Measurements from ENCODE around the gene ZNF335.
"Not testable (repeated sequence)": the region's sequence is repeated elsewhere in the genome, so short reads cannot be mapped to it uniquely, and the experiment has no call there.

Gene ZNF335

DNA sequence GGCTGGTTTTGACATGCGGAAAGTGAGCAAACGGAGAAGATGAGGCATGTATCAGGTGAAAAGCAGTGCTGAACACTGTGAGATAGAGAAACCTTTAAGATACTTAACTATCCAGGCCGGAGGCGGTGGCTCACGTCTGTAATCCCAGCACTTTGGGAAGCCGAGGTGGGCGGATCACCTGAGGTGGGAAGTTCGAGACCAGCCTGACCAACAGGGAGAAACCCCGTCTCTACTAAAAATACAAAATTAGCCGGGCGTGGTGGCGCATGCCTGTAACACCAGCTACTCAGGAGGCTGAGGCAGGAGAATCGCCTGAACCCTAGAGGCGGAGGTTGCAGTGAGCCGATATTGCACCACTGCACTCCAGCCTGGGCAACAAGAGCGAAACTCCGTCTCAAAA lies 40.3 kb downstream of the ZNF335 start:
- H2BK120ac ChIP-seq (ENCODE audit: low read depth, low read length); H3K18ac ChIP-seq (ENCODE audit: low read length); H3K23ac ChIP-seq (ENCODE audit: low read depth, low read length, poor library complexity); H2BK15ac ChIP-seq (ENCODE audit: low read length); H3K4me2 ChIP-seq (ENCODE audit: insufficient read depth, low read length, poor library complexity, severe bottlenecking); H3K79me1 ChIP-seq (ENCODE audit: low read depth, low read length); H4K8ac ChIP-seq (ENCODE audit: low read depth, low read length); H3K27ac ChIP-seq (replicated peaks; ENCODE audit: low read length); H3K27me3 ChIP-seq (ENCODE audit: control insufficient read depth in 3 of 3, insufficient read depth in 3 of 3, low read depth in 1 of 3, low read length in 3 of 3); H3K14ac ChIP-seq (ENCODE audit: low read length); H3K4me3 ChIP-seq (ENCODE audit: low read length in 2 of 2); DNase-seq (ENCODE audit: low spot score); H2AFZ ChIP-seq (ENCODE audit: low read length); H3K9ac ChIP-seq (ENCODE audit: low read depth, low read length, poor library complexity); H2AK5ac ChIP-seq (ENCODE audit: low read depth, low read length); H2BK5ac ChIP-seq (ENCODE audit: low read length); H3K9me3 ChIP-seq (replicated peaks in 1 of 2; ENCODE audit: control insufficient read depth in 2 of 2, insufficient read depth in 1 of 2, low read depth in 1 of 2, low read length in 2 of 2); H4K91ac ChIP-seq (ENCODE audit: low read depth, low read length, poor library complexity); H3K4ac ChIP-seq (ENCODE audit: low read length); H2BK12ac ChIP-seq (ENCODE audit: low read length): not testable (repeated sequence)
- WGBS, 2 donors (ENCODE audit: extremely low coverage in 2 of 2, insufficient read length in 2 of 2, insufficient replicate concordance in 1 of 2), result no CpG with 5 or more reads among the region's 17 CpGs
- peaks cover 0 to 15% of the 10 kb centered on the region in 2 donors for H3K36me3 ChIP-seq (replicated peaks in 1 of 2; ENCODE audit: control insufficient read depth in 2 of 2, insufficient read depth in 2 of 2, low read length in 2 of 2)
- peaks cover 4 to 15% of the 10 kb centered on the region in 2 donors for H3K4me1 ChIP-seq (ENCODE audit: control insufficient read depth in 2 of 2, insufficient read depth in 1 of 2, low read depth in 1 of 2, low read length in 2 of 2)

DNA sequence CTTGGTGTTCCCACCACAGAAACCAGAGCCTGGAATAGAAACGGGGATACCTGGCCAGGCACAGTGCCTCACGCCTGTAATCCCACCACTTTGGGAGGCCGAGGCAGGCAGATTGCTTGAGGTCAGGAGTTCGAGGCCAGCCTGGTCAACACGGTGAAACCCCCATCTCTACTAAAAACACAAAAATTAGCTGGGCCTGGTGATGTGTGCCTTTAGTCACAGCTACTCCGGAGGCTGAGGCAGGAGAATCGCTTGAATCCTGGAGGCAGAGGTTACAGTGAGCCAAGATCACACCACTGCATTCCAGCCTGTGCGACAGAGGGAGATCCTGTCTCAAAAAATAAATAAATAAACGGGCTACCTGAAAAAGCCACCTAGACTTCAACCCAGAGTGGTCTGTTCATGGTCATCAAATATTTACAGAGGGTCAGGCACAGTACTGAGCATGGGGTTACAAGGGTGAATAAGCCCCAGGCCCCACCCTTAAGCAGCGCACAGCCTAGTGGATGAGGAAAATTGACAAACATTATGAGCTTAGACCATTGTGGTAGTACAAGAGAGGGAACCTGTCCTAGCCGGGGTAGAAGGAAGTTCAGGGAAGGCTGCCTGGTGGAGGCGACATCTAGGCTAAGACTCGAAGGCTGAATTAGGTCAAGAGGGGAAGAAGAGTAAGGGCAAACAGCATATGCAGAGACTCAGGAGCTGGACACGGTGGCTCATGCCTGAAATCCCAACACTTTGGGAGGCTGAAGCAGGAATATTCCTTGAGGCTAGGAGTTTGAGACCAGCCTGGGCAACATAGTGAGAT lies 44.7 kb downstream of the ZNF335 start:
- no peak overlapping the region for H4K91ac ChIP-seq (ENCODE audit: low read depth, low read length, poor library complexity)
- H2BK5ac ChIP-seq (ENCODE audit: low read length), result no peak overlapping the region
- H3K4ac ChIP-seq (ENCODE audit: low read length), result no peak overlapping the region
- H2AFZ ChIP-seq (ENCODE audit: low read length), result no peak overlapping the region
- H2BK120ac ChIP-seq (ENCODE audit: low read depth, low read length), result no peak overlapping the region
- no peaks in the 10 kb centered on the region for H3K79me1 ChIP-seq (ENCODE audit: low read depth, low read length)
- H3K36me3 ChIP-seq (replicated peaks in 1 of 2; ENCODE audit: control insufficient read depth in 2 of 2, insufficient read depth in 2 of 2, low read length in 2 of 2), result peaks cover 0 to 4% of the 10 kb centered on the region in 2 donors
- no peak for DNase-seq (ENCODE audit: low spot score)
- no peak overlapping the region for H3K4me2 ChIP-seq (ENCODE audit: insufficient read depth, low read length, poor library complexity, severe bottlenecking)
- no peaks in the 10 kb centered on the region for H3K27me3 ChIP-seq (ENCODE audit: control insufficient read depth in 3 of 3, insufficient read depth in 3 of 3, low read depth in 1 of 3, low read length in 3 of 3)
- H3K14ac ChIP-seq (ENCODE audit: low read length), result no peak overlapping the region
- H3K4me3 ChIP-seq (ENCODE audit: low read length in 2 of 2), result no peak overlapping the region
- H3K23ac ChIP-seq (ENCODE audit: low read depth, low read length, poor library complexity), result no peak overlapping the region
- H2BK12ac ChIP-seq (ENCODE audit: low read length), result no peak overlapping the region
- H3K9me3 ChIP-seq (replicated peaks in 1 of 2; ENCODE audit: control insufficient read depth in 2 of 2, insufficient read depth in 1 of 2, low read depth in 1 of 2, low read length in 2 of 2), result no peaks in the 10 kb centered on the region
- peaks cover 2 to 9% of the 10 kb centered on the region in 2 donors for H3K4me1 ChIP-seq (ENCODE audit: control insufficient read depth in 2 of 2, insufficient read depth in 1 of 2, low read depth in 1 of 2, low read length in 2 of 2)
- no peak overlapping the region for H3K18ac ChIP-seq (ENCODE audit: low read length)
- no peak overlapping the region for H4K8ac ChIP-seq (ENCODE audit: low read depth, low read length)
- WGBS, 2 donors (ENCODE audit: extremely low coverage in 2 of 2, insufficient read length in 2 of 2, insufficient replicate concordance in 1 of 2), result no CpG with 5 or more reads among the region's 14 CpGs
- no peak overlapping the region for H2BK15ac ChIP-seq (ENCODE audit: low read length)
- no peak overlapping the region for H3K27ac ChIP-seq (replicated peaks; ENCODE audit: low read length)
- H2AK5ac ChIP-seq (ENCODE audit: low read depth, low read length), result no peak overlapping the region
- H3K9ac ChIP-seq (ENCODE audit: low read depth, low read length, poor library complexity), result no peak overlapping the region

DNA sequence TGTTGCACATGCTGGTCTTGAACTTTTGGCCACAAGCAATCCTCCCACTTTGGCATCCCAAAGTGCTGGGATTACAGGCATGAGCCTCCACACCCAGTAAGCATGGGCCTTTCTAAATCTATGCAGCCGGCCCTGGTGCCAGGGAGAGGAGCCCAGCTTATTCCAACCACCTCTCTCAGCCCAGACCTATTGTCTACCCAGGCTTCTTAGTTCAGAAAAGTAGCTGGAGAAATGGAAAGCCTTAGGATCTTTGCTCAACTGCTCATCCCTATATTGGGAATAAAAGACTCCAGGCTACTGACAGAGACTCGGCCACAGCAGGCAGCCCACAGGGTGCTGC lies 45.3 kb downstream of the ZNF335 start:
- no peak overlapping the region for H2AK5ac ChIP-seq (ENCODE audit: low read depth, low read length)
- no peak overlapping the region for H2AFZ ChIP-seq (ENCODE audit: low read length)
- no peak overlapping the region for H3K27ac ChIP-seq (replicated peaks; ENCODE audit: low read length)
- no peaks in the 10 kb centered on the region for H3K36me3 ChIP-seq (replicated peaks in 1 of 2; ENCODE audit: control insufficient read depth in 2 of 2, insufficient read depth in 2 of 2, low read length in 2 of 2)
- H3K9ac ChIP-seq (ENCODE audit: low read depth, low read length, poor library complexity), result no peak overlapping the region
- no peak overlapping the region for H3K18ac ChIP-seq (ENCODE audit: low read length)
- DNase-seq (ENCODE audit: low spot score), result no peak
- peaks cover 2 to 9% of the 10 kb centered on the region in 2 donors for H3K4me1 ChIP-seq (ENCODE audit: control insufficient read depth in 2 of 2, insufficient read depth in 1 of 2, low read depth in 1 of 2, low read length in 2 of 2)
- no peak overlapping the region for H3K4me3 ChIP-seq (ENCODE audit: low read length in 2 of 2)
- no peak overlapping the region for H3K4me2 ChIP-seq (ENCODE audit: insufficient read depth, low read length, poor library complexity, severe bottlenecking)
- no peaks in the 10 kb centered on the region for H3K27me3 ChIP-seq (ENCODE audit: control insufficient read depth in 3 of 3, insufficient read depth in 3 of 3, low read depth in 1 of 3, low read length in 3 of 3)
- no peak overlapping the region for H2BK5ac ChIP-seq (ENCODE audit: low read length)
- no peak overlapping the region for H2BK12ac ChIP-seq (ENCODE audit: low read length)
- WGBS, 2 donors (ENCODE audit: extremely low coverage in 2 of 2, insufficient read length in 2 of 2, insufficient replicate concordance in 1 of 2), result no CpG with 5 or more reads among the region's 2 CpGs
- H3K23ac ChIP-seq (ENCODE audit: low read depth, low read length, poor library complexity), result no peak overlapping the region
- H3K9me3 ChIP-seq (replicated peaks in 1 of 2; ENCODE audit: control insufficient read depth in 2 of 2, insufficient read depth in 1 of 2, low read depth in 1 of 2, low read length in 2 of 2), result no peaks in the 10 kb centered on the region
- no peak overlapping the region for H4K91ac ChIP-seq (ENCODE audit: low read depth, low read length, poor library complexity)
- no peaks in the 10 kb centered on the region for H3K79me1 ChIP-seq (ENCODE audit: low read depth, low read length)
- H2BK15ac ChIP-seq (ENCODE audit: low read length), result no peak overlapping the region
- no peak overlapping the region for H2BK120ac ChIP-seq (ENCODE audit: low read depth, low read length)
- no peak overlapping the region for H3K4ac ChIP-seq (ENCODE audit: low read length)
- H4K8ac ChIP-seq (ENCODE audit: low read depth, low read length), result no peak overlapping the region
- no peak overlapping the region for H3K14ac ChIP-seq (ENCODE audit: low read length)

DNA sequence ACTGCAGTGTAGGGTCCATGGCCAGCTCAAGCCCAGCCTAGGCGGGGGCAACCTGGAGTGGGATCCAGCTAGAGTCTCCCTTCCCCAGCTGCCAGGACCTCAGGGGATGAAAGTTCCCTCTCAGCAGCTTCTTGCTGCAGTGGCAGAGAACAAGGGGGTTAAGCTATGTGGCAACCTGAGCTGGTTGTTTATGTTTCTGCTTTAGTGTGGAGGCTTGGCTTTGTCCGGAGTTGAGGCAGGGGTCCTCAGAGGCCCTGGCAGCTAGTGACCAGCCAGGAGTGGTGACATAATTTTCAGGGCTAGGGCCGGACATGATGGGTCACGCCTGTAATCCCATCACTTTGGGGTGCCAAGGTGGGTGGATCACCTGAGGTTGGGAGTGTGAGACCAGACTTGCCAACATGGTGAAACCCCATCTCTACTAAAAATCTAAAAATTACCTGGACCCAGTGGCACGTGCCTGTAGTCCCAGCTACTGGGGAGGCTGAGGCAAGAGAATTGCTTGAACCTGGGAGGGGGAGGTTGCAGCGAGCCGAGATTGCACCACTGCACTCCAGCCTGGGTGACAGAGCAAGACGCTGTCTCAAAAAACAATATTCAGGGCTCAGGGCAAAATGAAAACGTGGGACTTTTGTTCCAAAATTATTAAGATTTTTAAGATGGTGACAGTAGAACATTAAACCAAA lies 46.0 kb downstream of the ZNF335 start:
- Histone ChIP-seq H3K36me3 (replicated peaks in 1 of 2; ENCODE audit: control insufficient read depth in 2 of 2, insufficient read depth in 2 of 2, low read length in 2 of 2) (no peaks in the 10 kb centered on the region), H3K18ac (ENCODE audit: low read length) (peak overlapping the region; percentile 59), H3K27ac (replicated peaks; ENCODE audit: low read length) (peak overlapping the region; percentile 47), H3K9me3 (replicated peaks in 1 of 2; ENCODE audit: control insufficient read depth in 2 of 2, insufficient read depth in 1 of 2, low read depth in 1 of 2, low read length in 2 of 2) (no peaks in the 10 kb centered on the region), H3K79me1 (ENCODE audit: low read depth, low read length) (no peaks in the 10 kb centered on the region), H2BK12ac (ENCODE audit: low read length) (no peak overlapping the region), H3K4ac (ENCODE audit: low read length) (no peak overlapping the region), H3K14ac (ENCODE audit: low read length) (no peak overlapping the region), H2BK5ac (ENCODE audit: low read length) (no peak overlapping the region), H3K4me2 (ENCODE audit: insufficient read depth, low read length, poor library complexity, severe bottlenecking) (no peak overlapping the region), H2BK15ac (ENCODE audit: low read length) (no peak overlapping the region), H3K27me3 (ENCODE audit: control insufficient read depth in 3 of 3, insufficient read depth in 3 of 3, low read depth in 1 of 3, low read length in 3 of 3) (peaks cover 0 to under 1% (median 0%) of the 10 kb centered on the region in 3 experiments), H3K4me3 (ENCODE audit: low read length in 2 of 2) (no peak overlapping the region), H4K8ac (ENCODE audit: low read depth, low read length) (no peak overlapping the region), H3K23ac (ENCODE audit: low read depth, low read length, poor library complexity) (peak overlapping the region; percentile 76), H3K9ac (ENCODE audit: low read depth, low read length, poor library complexity) (no peak overlapping the region), H3K4me1 (ENCODE audit: control insufficient read depth in 2 of 2, insufficient read depth in 1 of 2, low read depth in 1 of 2, low read length in 2 of 2) (peaks cover 2 to 9% of the 10 kb centered on the region in 2 donors), H2AFZ (ENCODE audit: low read length) (peak overlapping the region; percentile 25), H4K91ac (ENCODE audit: low read depth, low read length, poor library complexity) (no peak overlapping the region), H2AK5ac (ENCODE audit: low read depth, low read length) (no peak overlapping the region), H2BK120ac (ENCODE audit: low read depth, low read length) (no peak overlapping the region)
- DNase-seq (ENCODE audit: low spot score), result no peak
- no CpG with 5 or more reads among the region's 9 CpGs for WGBS, 2 donors (ENCODE audit: extremely low coverage in 2 of 2, insufficient read length in 2 of 2, insufficient replicate concordance in 1 of 2)

Measured in neuronal stem cell (in vitro differentiated cells).